H1 (cell line): Measurements from ENCODE around the gene KCNK13. TPM values are rescaled to one million over a fixed set of nuclear protein-coding genes. Genes with fewer than 3 reads are reported as not detected.

Experiments used
- CTCF ChIA-PET: fragments of 300-600 bp; sonication (Branson Sonifier 250); formaldehyde crosslinking; loops from one replicate; lab custom pipeline; 2021; ENCODE audit not compliant: partially characterized antibody; lab: Charles Lee
- POLR2A ChIA-PET: fragments of 300-600 bp; sonication (Branson Sonifier 250); formaldehyde crosslinking; loops from one replicate; lab custom pipeline; 2021; ENCODE audit warnings: inconsistent platforms; ENCODE audit not compliant: partially characterized antibody; lab: Charles Lee
- DNase-seq, 2 experiments: peaks; one replicate each; pipeline versions ENCODE4 v3.0.0 to v3.0.0-alpha.2; 2010 to 2022; ENCODE audit warnings: low spot score in 2 of 2, low read depth in 1 of 2, mixed read lengths in 1 of 2
- FAIRE-seq: peaks from 2 replicates; lab custom pipeline; 2011; peaks lifted over from hg19 to GRCh38; lab: Jason Lieb, UNC
- H2AFZ ChIP-seq: 2 replicates; pipeline ENCODE4 v1.8.1; 2012; ENCODE audit warnings: low read length, inconsistent platforms
- H2AK5ac ChIP-seq: 2 replicates; pipeline ENCODE4 v1.6.1; 2013; ENCODE audit warnings: low read depth, low read length
- H2BK120ac ChIP-seq: replicated peaks from 2 replicates; pipeline ENCODE3; 2013; ENCODE audit warnings: low read depth, low read length, inconsistent platforms
- H2BK12ac ChIP-seq: 2 replicates; pipeline ENCODE4 v1.6.1; 2013; ENCODE audit warnings: low read depth, low read length
- H2BK15ac ChIP-seq: 2 replicates; pipeline ENCODE4 v1.6.1; 2013; ENCODE audit warnings: low read length
- H2BK20ac ChIP-seq: 2 replicates; pipeline ENCODE4 v1.6.1; 2013; ENCODE audit warnings: low read length
- H2BK5ac ChIP-seq: 2 replicates; pipeline ENCODE4 v1.6.1; 2013; ENCODE audit warnings: low read depth, low read length
- H3K14ac ChIP-seq: 2 replicates; pipeline ENCODE4 v1.6.1; 2013; ENCODE audit warnings: inconsistent platforms; ENCODE audit not compliant: insufficient read length
- H3K18ac ChIP-seq: 2 replicates; pipeline ENCODE4 v1.6.1; 2013; ENCODE audit warnings: low read length; ENCODE audit errors: extremely low read depth
- H3K23ac ChIP-seq: 2 replicates; pipeline ENCODE4 v1.6.1; 2013; ENCODE audit warnings: inconsistent platforms; ENCODE audit not compliant: insufficient read length
- H3K23me2 ChIP-seq: 2 replicates; pipeline ENCODE4 v1.6.1; 2013; ENCODE audit warnings: low read depth, low read length
- H3K27ac ChIP-seq: 2 replicates; pipeline ENCODE4 v1.6.1; 2011; ENCODE audit warnings: low read depth, low read length, inconsistent platforms
- H3K27me3 ChIP-seq, 4 experiments: replicated peaks in 1 of 4; 1 replicate in 1 of 4; 2 replicates in 3 of 4; pipeline versions ENCODE4 v1.6.1 to v1.8.1; 2011 to 2013; ENCODE audit warnings: low read length in 3 of 4, mild to moderate bottlenecking in 3 of 4, inconsistent platforms in 2 of 4, mixed read lengths in 2 of 4, moderate library complexity in 1 of 4; ENCODE audit not compliant: control insufficient read depth in 3 of 4, insufficient read depth in 3 of 4; ENCODE audit errors: extremely low read depth in 1 of 4
- H3K36me3 ChIP-seq, 4 experiments: 2 replicates each; pipeline versions ENCODE4 v1.6.1 to v1.8.1; 2011 to 2013; ENCODE audit warnings: mild to moderate bottlenecking in 4 of 4, low read length in 3 of 4, moderate library complexity in 2 of 4, control low read depth in 1 of 4, inconsistent platforms in 1 of 4; ENCODE audit not compliant: insufficient read depth in 4 of 4, control insufficient read depth in 2 of 4
- H3K4ac ChIP-seq: replicated peaks from 2 replicates; pipeline ENCODE3; 2013; ENCODE audit warnings: low read length, low read depth, mixed read lengths, inconsistent platforms; ENCODE audit not compliant: insufficient read length
- H3K4me1 ChIP-seq, 4 experiments: replicated peaks in 1 of 4; 1 replicate in 1 of 4; 2 replicates in 3 of 4; pipeline versions ENCODE4 v1.6.1 to v1.8.1; 2011 to 2013; ENCODE audit warnings: low read length in 3 of 4, inconsistent platforms in 2 of 4, mixed read lengths in 1 of 4; ENCODE audit not compliant: insufficient read depth in 4 of 4, control insufficient read depth in 3 of 4
- H3K4me2 ChIP-seq, 2 experiments: 2 replicates each; pipeline versions ENCODE4 v1.6.1 to v1.8.1; 2011 to 2013; ENCODE audit warnings: low read depth in 2 of 2, low read length in 2 of 2, control low read depth in 1 of 2, inconsistent platforms in 1 of 2, mild to moderate bottlenecking in 1 of 2; ENCODE audit not compliant: insufficient read depth in 1 of 2
- H3K4me3 ChIP-seq, 4 experiments: fragments of 200-600, 300-600 bp in 1 of 4; sonication (generic), shearing (Covaris generic), sonication (Bioruptor Twin) in 1 of 4; 2 replicates each; pipeline versions ENCODE4 v1.5.1 to v1.8.1; 2011 to 2016; ENCODE audit warnings: low read length in 4 of 4, low read depth in 3 of 4, control low read depth in 2 of 4, inconsistent platforms in 2 of 4, mild to moderate bottlenecking in 2 of 4, mixed read lengths in 1 of 4, moderate library complexity in 1 of 4; ENCODE audit not compliant: insufficient read depth in 2 of 4; ENCODE audit errors: extremely low read depth in 1 of 4
- H3K56ac ChIP-seq: replicated peaks from 2 replicates; pipeline ENCODE3; 2013; ENCODE audit warnings: low read depth, mild to moderate bottlenecking, mixed read lengths, low read length, inconsistent platforms; ENCODE audit not compliant: insufficient read length
- H3K79me1 ChIP-seq: 2 replicates; pipeline ENCODE4 v1.6.1; 2013; ENCODE audit warnings: low read depth, low read length, control low read depth
- H3K79me2 ChIP-seq, 2 experiments: 2 replicates each; pipeline versions ENCODE4 v1.6.1 to v1.8.1; 2012 to 2013; ENCODE audit warnings: low read length in 2 of 2, mild to moderate bottlenecking in 2 of 2, inconsistent platforms in 1 of 2; ENCODE audit not compliant: insufficient read depth in 2 of 2, control insufficient read depth in 1 of 2
- H3K9ac ChIP-seq, 4 experiments: replicated peaks in 1 of 4; 1 replicate in 1 of 4; 2 replicates in 3 of 4; pipeline versions ENCODE4 v1.6.1 to v1.8.1; 2011 to 2013; ENCODE audit warnings: low read depth in 3 of 4, low read length in 3 of 4, control low read depth in 2 of 4, mild to moderate bottlenecking in 2 of 4, moderate library complexity in 2 of 4, inconsistent platforms in 1 of 4; ENCODE audit errors: extremely low read depth in 1 of 4
- H3K9me3 ChIP-seq, 2 experiments: 2 replicates each; pipeline versions ENCODE4 v1.6.1 to v1.8.1; 2012 to 2013; ENCODE audit warnings: mild to moderate bottlenecking in 2 of 2, moderate library complexity in 2 of 2, control low read depth in 1 of 2, inconsistent platforms in 1 of 2, low read depth in 1 of 2, low read length in 1 of 2, mixed read lengths in 1 of 2; ENCODE audit not compliant: insufficient read depth in 2 of 2
- H4K20me1 ChIP-seq, 2 experiments: replicated peaks in 1 of 2; 2 replicates each; pipeline versions ENCODE3 to v1.8.1; 2011 to 2013; ENCODE audit warnings: inconsistent platforms in 2 of 2, low read length in 2 of 2, mild to moderate bottlenecking in 1 of 2; ENCODE audit not compliant: insufficient read depth in 2 of 2, control insufficient read depth in 1 of 2
- H4K5ac ChIP-seq: 2 replicates; pipeline ENCODE4 v1.6.1; 2013; ENCODE audit warnings: low read length, low read depth, mixed read lengths, inconsistent platforms; ENCODE audit not compliant: insufficient read length
- H4K8ac ChIP-seq: 2 replicates; pipeline ENCODE4 v1.8.0; 2013; ENCODE audit warnings: mild to moderate bottlenecking, moderate library complexity, low read length, inconsistent platforms; ENCODE audit not compliant: insufficient read depth; ENCODE audit errors: extremely low read depth
- H4K91ac ChIP-seq: replicated peaks from 2 replicates; pipeline ENCODE3; 2013; ENCODE audit warnings: low read length, mixed read lengths, inconsistent platforms; ENCODE audit not compliant: insufficient read length
- ATF2 ChIP-seq: IDR thresholded peaks from 2 replicates; pipeline ENCODE4 v1.6.1; 2012; ENCODE audit warnings: low read length, inconsistent platforms
- BACH1 ChIP-seq: IDR thresholded peaks from 2 replicates; pipeline ENCODE4 v1.6.1; 2012; ENCODE audit warnings: low read length, improper control_type of control experiment
- CTCF ChIP-seq, 3 experiments: IDR thresholded peaks; 1 replicate in 2 of 3; 2 replicates in 1 of 3; pipeline versions ENCODE4 v1.5.1 to v1.6.1; 2011; ENCODE audit warnings: low read length in 3 of 3, mild to moderate bottlenecking in 3 of 3, inconsistent platforms in 2 of 3, low read depth in 1 of 3, moderate library complexity in 1 of 3; ENCODE audit not compliant: insufficient read depth in 1 of 3; ENCODE audit errors: control extremely low read depth in 1 of 3
- EGR1 ChIP-seq: IDR thresholded peaks from 2 replicates; pipeline ENCODE4 v1.6.1; 2011; ENCODE audit warnings: low read depth, low read length, borderline replicate concordance
- MAX ChIP-seq: IDR thresholded peaks from 2 replicates; pipeline ENCODE4 v1.6.1; 2012; ENCODE audit warnings: inconsistent platforms
- POLR2A ChIP-seq, 2 experiments: IDR thresholded peaks; 1 replicate in 1 of 2; 2 replicates in 1 of 2; pipeline ENCODE4 v1.6.1; 2011; ENCODE audit warnings: low read depth in 2 of 2, low read length in 2 of 2, mild to moderate bottlenecking in 2 of 2; ENCODE audit errors: control extremely low read depth in 1 of 2
- POLR2AphosphoS5 ChIP-seq: IDR thresholded peaks from 2 replicates; pipeline ENCODE4 v1.6.1; 2011; ENCODE audit warnings: low read depth, low read length
- RFX5 ChIP-seq: IDR thresholded peaks from 2 replicates; pipeline ENCODE4 v1.6.1; 2011; ENCODE audit warnings: low read depth, low read length, improper control_type of control experiment, borderline replicate concordance
- TAF1 ChIP-seq: IDR thresholded peaks from 2 replicates; pipeline ENCODE4 v1.6.1; 2011; ENCODE audit warnings: mild to moderate bottlenecking, low read depth, low read length
- ZNF274 ChIP-seq: IDR thresholded peaks from 2 replicates; pipeline ENCODE4 v1.7.0; 2012; ENCODE audit warnings: low read length, borderline replicate concordance; ENCODE audit errors: extremely low read depth
- WGBS, 2 experiments: shearing (Covaris generic) in 1 of 2; methylation state at CpG; one replicate each; pipeline versions ENCODE4 v1.1.6 to v1.1.7; 2013 to 2015; ENCODE audit warnings: low lambda C conversion rate in 2 of 2, mixed read lengths in 2 of 2, inconsistent platforms in 1 of 2, low coverage in 1 of 2, missing lambda C conversion rate in 1 of 2; ENCODE audit not compliant: insufficient replicate concordance in 2 of 2, insufficient coverage in 1 of 2, insufficient read length in 1 of 2; ENCODE audit errors: extremely low coverage in 1 of 2, missing lambda C conversion rate in 1 of 2; 5-methylcytosine and 5-hydroxymethylcytosine counted together
- polyA plus RNA-seq, 7 experiments: library from polyadenylated mRNA; depleted of rRNA in 3 of 7; stranded (reverse) in 5 of 7; unstranded in 2 of 7; fragments of >200 nt in 5 of 7; fragments of 200-250 nt in 2 of 7; gene quantifications; 1 replicate in 5 of 7; 2 replicates in 1 of 7; 4 replicates in 1 of 7; pipeline versions ENCODE4 v1.2.1 to v1.2.3, GENCODE V29; 2011 to 2013; ENCODE audit warnings: missing spikeins in 2 of 7, mixed read lengths in 2 of 7
- total RNA-seq: library from RNA; stranded (reverse); fragmentation: NEBNext Ultra II Directional; extraction: Animal tissue kit (Norgen Biotek cat#: 25700); gene quantifications from 2 replicates; pipeline ENCODE4 v1.2.1, GENCODE V29; 2021

The KCNK13 gene
- total and polyA plus RNA-seq, 2 of the 8 experiments (the other 6 are each of a cell fraction or from before 2014, with no cell fraction given), result 0.39 to 0.48 TPM

GRCh38 chr14:90153429-90153828 is 91.6 kb downstream of the KCNK13 start:
- Histone ChIP-seq H3K4ac (no peak overlapping the region), H3K18ac (no peak overlapping the region), H3K79me1 (no peaks in the 10 kb centered on the region), H2BK15ac (no peak overlapping the region), H2BK20ac (no peak overlapping the region), H2BK5ac (no peak overlapping the region), H3K27me3 (no peaks in the 10 kb centered on the region; a peak in 1 of 7 replicates), H3K23me2 (peaks cover 4% of the 10 kb centered on the region; the same call in 1 of the 2 replicates), H3K56ac (no peak overlapping the region), H4K5ac (no peak overlapping the region), H3K9ac (no peak overlapping the region), H3K23ac (no peak overlapping the region), H2BK120ac (no peak overlapping the region), H4K20me1 (no peaks in the 10 kb centered on the region), H3K4me1 (peaks cover 0 to 3% (median 0%) of the 10 kb centered on the region in 4 experiments; a peak in 1 of 7 replicates), H3K9me3 (peaks cover 0 to 5% of the 10 kb centered on the region in 2 experiments; a peak in 2 of 4 replicates), H3K14ac (no peak overlapping the region), H3K36me3 (no peaks in the 10 kb centered on the region), H3K79me2 (no peaks in the 10 kb centered on the region), H2AFZ (no peak overlapping the region), H3K27ac (no peak overlapping the region), H2AK5ac (no peak overlapping the region), H3K4me3 (no peak overlapping the region), H4K91ac (no peak overlapping the region), H2BK12ac (no peak overlapping the region), H4K8ac (no peak overlapping the region), H3K4me2 (no peak overlapping the region)
- DNase-seq (no peak), FAIRE-seq (no peak)
- ChIA-PET POLR2A (no interaction called here), CTCF (no interaction called here)
- 90% methylated on average over 2 of the region's 2 CpGs; no CpG with 5 or more reads in 1 of the 2 experiments for WGBS, 2 experiments
- TF ChIP-seq BACH1 (no peak), POLR2AphosphoS5 (no peak), CTCF (IDR thresholded peaks at IDR 0.05; ENCODE audit: control extremely low read depth in 1 of 3, insufficient read depth in 1 of 3, low read depth in 1 of 3, low read length in 3 of 3) (no peak), RFX5 (no peak), ZNF274 (no peak), ATF2 (no peak), EGR1 (no peak), TAF1 (no peak), POLR2A (IDR thresholded peaks at IDR 0.05; ENCODE audit: control extremely low read depth in 1 of 2, low read depth in 2 of 2, low read length in 2 of 2) (no peak), MAX (no peak)
